GM12878 (cell line): ENCODE measurements around the gene GAPT.

Experiments
- BCLAF1 ChIP-seq: fragments of 450-650 bp; IDR thresholded peaks from 2 replicates; pipeline ENCODE4 v1.6.1; 2017; ENCODE audit warnings: antibody characterized with exemption, mild to moderate bottlenecking, moderate library complexity
- HDAC2 ChIP-seq: fragments of 200-600 bp; sonication (generic); IDR thresholded peaks from 2 replicates; pipeline ENCODE4 v1.6.1; 2017
- SIX5 ChIP-seq: IDR thresholded peaks from 2 replicates; pipeline ENCODE4 v1.6.1; 2011; ENCODE audit warnings: mild to moderate bottlenecking, low read depth, low read length, moderate library complexity; ENCODE audit not compliant: severe bottlenecking

DNA sequence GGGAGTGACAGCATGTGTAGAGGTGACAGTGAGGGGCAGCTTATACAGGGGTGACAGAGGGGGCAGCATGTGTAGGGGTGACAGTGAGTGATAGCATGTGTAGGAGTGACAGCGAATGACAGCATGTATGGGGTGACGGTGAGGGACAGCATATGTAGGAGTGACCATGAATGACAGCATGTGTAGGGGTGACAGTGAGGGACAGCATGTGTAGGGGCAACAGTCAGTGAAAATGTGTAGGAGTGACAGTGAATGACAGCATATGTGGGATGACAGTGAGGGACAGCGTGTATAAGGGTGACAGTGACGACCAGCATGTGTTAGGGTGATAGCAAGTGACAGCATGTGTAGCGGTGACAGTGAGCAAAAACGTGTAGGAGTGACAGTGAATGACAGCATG lies 9.4 kb upstream of the GAPT start:
- no peak for TF ChIP-seq SIX5
- TF ChIP-seq BCLAF1, result no peak
- TF ChIP-seq HDAC2, result no peak
